ENCODE data around the gene SLC26A9.

The SLC26A9 gene

GRCh38 chr1:205922806-205923205, 20.4 kb downstream of the SLC26A9 start:
- TF ChIP-seq, protein P1, sequence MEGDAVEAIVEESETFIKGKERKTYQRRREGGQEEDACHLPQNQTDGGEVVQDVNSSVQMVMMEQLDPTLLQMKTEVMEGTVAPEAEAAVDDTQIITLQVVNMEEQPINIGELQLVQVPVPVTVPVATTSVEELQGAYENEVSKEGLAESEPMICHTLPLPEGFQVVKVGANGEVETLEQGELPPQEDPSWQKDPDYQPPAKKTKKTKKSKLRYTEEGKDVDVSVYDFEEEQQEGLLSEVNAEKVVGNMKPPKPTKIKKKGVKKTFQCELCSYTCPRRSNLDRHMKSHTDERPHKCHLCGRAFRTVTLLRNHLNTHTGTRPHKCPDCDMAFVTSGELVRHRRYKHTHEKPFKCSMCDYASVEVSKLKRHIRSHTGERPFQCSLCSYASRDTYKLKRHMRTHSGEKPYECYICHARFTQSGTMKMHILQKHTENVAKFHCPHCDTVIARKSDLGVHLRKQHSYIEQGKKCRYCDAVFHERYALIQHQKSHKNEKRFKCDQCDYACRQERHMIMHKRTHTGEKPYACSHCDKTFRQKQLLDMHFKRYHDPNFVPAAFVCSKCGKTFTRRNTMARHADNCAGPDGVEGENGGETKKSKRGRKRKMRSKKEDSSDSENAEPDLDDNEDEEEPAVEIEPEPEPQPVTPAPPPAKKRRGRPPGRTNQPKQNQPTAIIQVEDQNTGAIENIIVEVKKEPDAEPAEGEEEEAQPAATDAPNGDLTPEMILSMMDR (conservative IDR thresholded peaks at IDR 0.05; ENCODE audit: low read depth, low read length): no peak
- no peak overlapping the region for H3K4me3 ChIP-seq (ENCODE audit: low read length)
- no peak for DNase-seq (ENCODE audit: low read depth)

DNA sequence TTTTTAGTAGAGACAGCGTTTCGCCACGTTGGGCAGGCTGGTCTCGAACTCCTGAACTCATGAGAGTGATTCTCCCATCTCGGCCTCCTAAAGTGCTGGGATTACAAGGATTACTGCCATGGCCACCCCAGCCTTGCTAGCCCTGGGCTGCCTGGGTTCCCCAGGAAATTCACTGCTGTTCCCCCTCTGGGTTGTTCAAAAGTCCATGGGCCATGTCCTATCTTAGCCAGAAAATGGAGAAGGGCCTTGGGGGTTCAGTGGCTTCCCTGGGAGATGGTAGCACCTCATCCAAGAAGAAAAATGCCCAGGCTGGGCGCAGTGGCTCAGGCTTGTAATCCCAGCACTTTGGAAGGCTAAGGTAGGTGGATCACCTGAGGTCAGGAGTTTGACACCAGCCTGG, 20.9 kb downstream of the SLC26A9 start:
- TF ChIP-seq, protein P1 (conservative IDR thresholded peaks at IDR 0.05; ENCODE audit: low read depth, low read length): no peak
- DNase-seq (ENCODE audit: low read depth): no peak
- H3K4me3 ChIP-seq (ENCODE audit: low read length): no peak overlapping the region

GRCh38 chr1:205921570-205921909, 21.7 kb downstream of the SLC26A9 start:
- TF ChIP-seq, protein P1 (conservative IDR thresholded peaks at IDR 0.05; ENCODE audit: low read depth, low read length): no peak
- DNase-seq (ENCODE audit: low read depth): no peak
- H3K4me3 ChIP-seq (ENCODE audit: low read length): no peak overlapping the region

DNA sequence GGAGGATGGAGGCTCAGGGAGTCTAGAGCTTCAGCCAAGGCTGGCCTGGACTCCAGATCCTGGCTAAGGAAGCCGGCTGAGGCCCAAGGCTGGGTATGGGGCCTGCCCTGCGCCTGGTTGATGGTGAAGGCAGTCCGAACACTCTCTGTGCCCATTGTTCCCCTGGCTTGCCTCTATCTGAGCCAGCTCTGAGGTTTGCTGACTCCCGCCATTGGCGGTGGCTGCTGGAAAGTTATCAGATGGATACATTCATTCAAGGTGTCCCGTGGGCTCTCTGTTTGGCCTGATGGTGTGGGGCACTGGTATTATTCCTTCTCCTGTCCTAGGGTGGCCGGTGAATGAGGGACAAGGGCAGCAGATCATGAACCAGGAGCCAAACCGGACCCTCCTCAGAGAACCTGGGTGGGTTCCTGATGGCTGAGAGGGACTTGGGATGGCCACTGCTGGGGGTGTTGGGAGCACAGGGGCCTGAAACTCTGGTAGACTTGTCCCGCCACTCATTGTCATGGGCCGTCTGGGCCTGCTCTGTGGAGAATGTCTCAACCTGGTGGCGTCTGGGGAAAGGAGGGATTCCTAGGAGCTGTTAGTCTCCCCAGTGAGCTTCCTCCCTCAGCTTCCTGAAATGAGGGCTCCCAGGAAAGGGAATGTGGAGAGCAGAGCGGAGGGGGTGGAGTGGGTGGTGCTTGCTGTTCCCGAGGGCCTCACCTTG, 22.2 kb downstream of the SLC26A9 start:
- H3K4me3 ChIP-seq (ENCODE audit: low read length): no peak overlapping the region
- no peak for DNase-seq (ENCODE audit: low read depth)
- TF ChIP-seq, protein P1 (conservative IDR thresholded peaks at IDR 0.05; ENCODE audit: low read depth, low read length): no peak

DNA sequence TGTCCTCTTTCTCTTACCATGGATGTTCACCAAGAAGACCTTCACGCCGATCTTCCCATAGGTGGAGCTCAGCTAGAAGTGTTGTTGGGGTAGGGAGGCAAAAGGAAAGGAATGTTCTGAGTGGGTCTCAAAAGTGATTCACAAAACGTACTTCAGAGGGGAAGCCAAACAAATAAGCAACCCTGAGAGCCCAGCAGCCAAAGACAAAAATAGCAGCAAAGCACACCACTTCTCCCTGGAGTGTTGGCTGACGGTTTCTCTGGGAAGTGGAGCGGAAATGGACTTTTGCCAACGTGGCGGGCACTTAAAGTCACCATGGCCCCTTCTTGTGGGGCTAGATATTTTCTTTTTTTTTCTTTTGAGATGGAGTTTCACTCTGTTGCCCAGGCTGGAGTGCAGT, 23.1 kb downstream of the SLC26A9 start:
- TF ChIP-seq, protein P1 (conservative IDR thresholded peaks at IDR 0.05; ENCODE audit: low read depth, low read length): no peak
- no peak overlapping the region for H3K4me3 ChIP-seq (ENCODE audit: low read length)
- no peak for DNase-seq (ENCODE audit: low read depth)

DNA sequence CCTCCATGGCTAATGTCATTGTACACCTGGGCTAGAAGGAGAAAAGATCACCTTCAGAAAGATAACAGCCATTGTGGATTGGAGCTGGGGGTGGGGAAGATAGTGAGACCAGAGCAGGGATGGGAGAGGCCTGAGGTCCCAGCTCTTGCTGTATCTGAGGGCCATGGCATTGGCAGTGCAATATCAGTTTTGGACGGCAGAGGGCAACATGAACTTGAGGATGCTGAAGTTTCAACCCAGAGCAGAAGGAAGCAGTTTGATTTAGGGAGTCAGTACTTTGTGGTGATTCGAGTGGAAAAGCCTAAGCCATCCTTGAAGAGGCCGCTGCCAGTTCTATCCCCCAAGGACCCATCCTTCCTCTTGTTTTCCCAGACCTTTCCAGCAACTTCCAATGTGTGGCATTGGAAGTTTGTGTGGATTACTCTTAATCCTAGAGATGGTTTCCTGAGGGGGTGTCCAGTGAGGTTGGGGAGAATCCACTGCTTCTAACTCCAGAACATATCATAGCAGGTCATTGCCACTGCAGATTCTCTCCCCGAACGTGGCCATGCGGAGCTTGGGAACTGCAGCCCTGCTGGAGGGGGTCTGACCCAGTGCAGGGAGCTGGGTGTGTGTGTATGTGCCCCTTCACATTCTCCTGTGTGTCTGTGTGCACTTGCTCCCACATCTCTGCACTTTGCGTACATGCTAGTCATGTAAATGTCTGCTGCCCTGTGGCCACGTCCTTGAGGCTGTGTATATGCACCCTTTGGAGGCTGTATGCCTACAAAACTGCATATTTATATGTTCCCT, 24.1 kb downstream of the SLC26A9 start:
- DNase-seq (ENCODE audit: low read depth): no peak
- TF ChIP-seq, protein P1 (conservative IDR thresholded peaks at IDR 0.05; ENCODE audit: low read depth, low read length): peak; percentile 95
- no peak overlapping the region for H3K4me3 ChIP-seq (ENCODE audit: low read length)
